ENCODE results near the gene HECTD2.
"Not testable (repeated sequence)": the region's sequence is repeated elsewhere in the genome, so short reads cannot be mapped to it uniquely, and the experiment has no call there.

The HECTD2 gene

GRCh38 chr10:91409869-91410637 is at the start of gene HECTD2:
HECTD2 (plus strand) TSS chr10:91410344; CDS start chr10:91410439, 95 bp downstream.
- DNase-seq (ENCODE audit: low read depth, low spot score) = peak; percentile 68

- no peak for DNase-seq (ENCODE audit: low read depth, low spot score)
Measured at GRCh38 chr10:91360461-91360860, 49.7 kb upstream of the HECTD2 start.

- not testable (repeated sequence) for DNase-seq (ENCODE audit: low read depth, low spot score)
Measured at GRCh38 chr10:91365519-91365918, 44.6 kb upstream of the HECTD2 start.

GRCh38 chr10:91366704-91367103 is 43.4 kb upstream of the HECTD2 start:
- no peak for DNase-seq (ENCODE audit: low read depth, low spot score)

DNA sequence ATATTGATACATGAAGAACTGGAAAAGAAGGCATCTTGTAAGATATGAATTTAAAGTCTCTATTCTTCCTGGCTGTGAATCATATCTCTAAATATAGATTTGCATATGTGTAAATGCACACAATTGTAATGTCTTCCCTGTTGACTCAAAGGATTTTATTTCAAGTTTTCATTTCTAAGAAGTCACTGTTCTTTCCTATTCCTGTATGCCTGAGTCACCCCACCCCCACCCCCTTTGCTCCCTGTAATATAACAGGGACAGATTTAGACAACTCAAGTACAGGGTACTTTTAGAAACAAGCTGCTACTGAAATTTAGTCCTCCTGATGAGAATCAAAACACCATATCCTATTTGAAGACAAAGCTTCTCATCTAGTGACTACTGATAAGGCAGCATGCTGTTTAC is 43.0 kb upstream of the HECTD2 start:
- no peak for DNase-seq (ENCODE audit: low read depth, low spot score)

- DNase-seq (ENCODE audit: low read depth, low spot score) = no peak
Measured at GRCh38 chr10:91367558-91367957, 42.6 kb upstream of the HECTD2 start.

DNA sequence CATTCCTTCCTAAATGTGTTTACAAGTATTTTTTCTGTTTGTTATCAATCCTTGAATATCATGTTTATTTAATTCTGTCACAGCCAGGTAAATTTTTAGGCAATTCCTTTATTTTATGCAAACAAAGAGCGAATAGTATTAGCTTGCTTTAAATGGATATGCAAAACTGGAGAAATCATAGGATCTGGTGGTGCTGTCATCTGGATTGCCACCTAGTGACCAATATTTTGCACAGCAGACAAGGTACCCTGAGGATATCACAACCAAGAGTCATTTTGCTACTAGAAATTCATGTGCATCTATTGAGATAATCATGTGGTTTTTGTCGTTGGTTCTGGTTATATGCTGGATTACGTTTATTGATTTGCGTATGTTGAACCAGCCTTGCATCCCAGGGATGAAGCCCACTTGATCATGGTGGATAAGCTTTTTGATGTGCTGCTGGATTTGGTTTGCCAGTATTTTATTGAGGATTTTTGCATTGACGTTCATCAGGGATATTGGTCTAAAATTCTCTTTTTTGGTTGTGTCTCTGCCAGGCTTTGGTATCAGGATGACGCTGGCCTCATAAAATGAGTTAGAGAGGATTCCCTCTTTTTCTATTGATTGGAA is 40.1 kb upstream of the HECTD2 start:
- DNase-seq (ENCODE audit: low read depth, low spot score) = not testable (repeated sequence)

DNA sequence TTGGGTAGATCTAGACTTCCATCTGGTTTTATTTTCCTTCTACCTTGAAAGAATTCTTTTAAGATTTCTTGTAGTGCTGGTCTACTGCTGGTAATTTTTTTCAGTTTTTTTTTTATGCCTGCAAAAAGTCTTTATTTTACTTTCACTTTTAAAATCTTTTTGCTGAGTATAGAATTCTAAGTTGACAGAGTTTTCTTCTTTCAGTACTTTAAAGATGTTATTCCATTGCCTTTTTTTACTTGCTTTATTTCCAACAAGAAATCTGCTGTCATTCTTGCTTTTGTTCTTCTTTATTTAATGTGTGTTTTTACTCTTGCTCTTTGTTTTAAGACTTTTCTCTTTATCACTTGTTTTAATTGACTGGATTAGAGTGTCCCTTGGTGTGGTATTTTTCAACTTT is 36.1 kb upstream of the HECTD2 start:
- DNase-seq (ENCODE audit: low read depth, low spot score) = no peak

- no peak for DNase-seq (ENCODE audit: low read depth, low spot score)
Measured at GRCh38 chr10:91378061-91378460, 32.1 kb upstream of the HECTD2 start.

GRCh38 chr10:91380873-91381256 is 29.3 kb upstream of the HECTD2 start:
- no peak for DNase-seq (ENCODE audit: low read depth, low spot score)

DNA sequence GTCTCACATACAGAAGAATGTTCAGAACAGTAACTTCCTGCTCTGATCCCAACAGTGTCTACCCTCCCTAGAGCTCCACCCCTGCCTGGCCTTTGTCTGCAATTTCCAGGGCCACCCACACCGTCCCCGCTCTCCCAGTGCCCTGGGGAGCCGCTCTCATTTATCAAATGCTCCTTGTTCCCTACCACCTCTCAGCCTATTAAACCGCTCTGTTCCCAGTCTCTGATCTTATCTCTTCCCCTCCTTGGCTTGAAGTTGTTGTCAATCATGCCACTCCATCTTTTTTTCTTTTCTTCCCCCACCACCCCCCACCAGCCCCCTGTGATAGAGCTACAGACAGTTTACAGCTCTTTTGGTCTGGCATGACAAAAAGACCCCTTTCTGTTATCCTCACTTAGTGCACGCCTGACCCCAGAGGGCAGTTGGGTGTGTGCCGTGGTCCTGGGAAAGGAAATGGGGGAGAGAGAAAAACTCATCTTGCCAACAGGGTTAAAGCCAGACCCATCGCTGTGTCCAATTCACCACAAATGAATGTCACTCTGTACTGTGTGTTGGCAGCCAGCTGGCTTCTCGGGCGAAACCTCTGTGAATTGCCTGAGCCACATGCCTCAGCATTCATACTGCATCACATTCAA is 28.8 kb upstream of the HECTD2 start:
- peak; percentile 94 for DNase-seq (ENCODE audit: low read depth, low spot score)

GRCh38 chr10:91385306-91386085 is 24.6 kb upstream of the HECTD2 start:
- DNase-seq (ENCODE audit: low read depth, low spot score) = no peak

GRCh38 chr10:91389636-91390512 is 20.3 kb upstream of the HECTD2 start:
- DNase-seq (ENCODE audit: low read depth, low spot score) = no peak

- DNase-seq (ENCODE audit: low read depth, low spot score) = not testable (repeated sequence)
Measured at GRCh38 chr10:91390513-91390825, 19.7 kb upstream of the HECTD2 start.

- no peak for DNase-seq (ENCODE audit: low read depth, low spot score)
Measured at GRCh38 chr10:91391920-91392319, 18.2 kb upstream of the HECTD2 start.

DNA sequence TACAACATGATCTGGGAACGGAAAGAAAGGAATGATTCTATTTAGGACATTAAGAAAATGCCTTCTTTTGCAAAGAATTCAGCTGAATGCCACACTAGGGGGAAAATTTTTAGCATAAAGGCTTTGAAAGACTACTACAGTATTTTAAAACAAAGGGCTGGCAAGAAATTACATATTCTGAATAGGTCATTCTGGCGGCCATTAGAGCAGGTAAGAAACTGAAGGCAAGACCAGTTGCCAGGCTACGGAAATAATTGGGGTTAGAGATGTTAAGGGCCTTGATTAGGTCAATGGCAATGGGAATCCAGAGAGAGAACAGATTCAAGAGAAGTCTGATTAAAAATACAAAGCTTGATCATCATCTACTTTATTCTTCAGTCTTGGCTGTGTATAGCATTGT is 3.8 kb upstream of the HECTD2 start:
- DNase-seq (ENCODE audit: low read depth, low spot score) = no peak

DNA sequence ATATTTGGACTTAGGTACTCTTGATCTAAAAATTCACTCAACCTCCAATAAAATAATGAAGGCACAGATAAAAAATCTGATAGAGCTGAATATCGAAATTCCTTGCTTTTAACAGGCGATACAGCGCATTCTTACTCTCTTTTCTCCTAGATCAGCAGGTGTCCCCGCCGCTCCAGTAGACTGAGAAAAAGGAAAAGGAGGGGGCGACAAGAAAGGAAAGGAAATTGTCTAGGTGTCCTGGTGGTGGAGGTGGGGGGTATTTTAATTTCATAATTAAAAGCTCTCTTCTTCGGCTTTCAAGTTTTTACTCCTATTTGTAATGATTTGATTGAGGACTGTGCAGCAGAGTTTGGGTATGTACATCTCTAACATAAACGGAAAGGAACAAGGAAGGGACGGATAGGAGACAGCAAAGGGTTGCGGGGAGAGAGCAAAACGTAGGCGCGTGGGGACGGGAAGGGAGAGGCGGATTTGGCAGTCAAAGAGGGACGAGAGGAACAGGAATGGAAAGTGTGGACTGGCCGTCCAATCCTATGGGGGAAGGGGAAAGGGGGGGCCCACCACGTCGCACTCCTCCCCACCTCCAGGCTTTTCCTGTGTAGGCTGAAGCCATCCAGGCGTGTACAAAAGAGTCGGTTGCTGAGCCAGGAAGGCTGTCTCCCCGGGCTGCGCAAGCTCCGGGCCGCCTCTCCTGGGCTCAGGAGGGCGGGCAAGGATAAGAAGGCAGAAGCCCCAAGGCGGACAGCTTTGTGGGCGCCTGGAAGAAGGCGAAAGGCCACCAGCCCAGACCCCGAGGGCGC is 875 bp upstream of the HECTD2 start:
- peak; percentile 86 for DNase-seq (ENCODE audit: low read depth, low spot score)

GRCh38 chr10:91410638-91411371 is 661 bp downstream of the HECTD2 start:
- peak; percentile 7 for DNase-seq (ENCODE audit: low read depth, low spot score)

DNA sequence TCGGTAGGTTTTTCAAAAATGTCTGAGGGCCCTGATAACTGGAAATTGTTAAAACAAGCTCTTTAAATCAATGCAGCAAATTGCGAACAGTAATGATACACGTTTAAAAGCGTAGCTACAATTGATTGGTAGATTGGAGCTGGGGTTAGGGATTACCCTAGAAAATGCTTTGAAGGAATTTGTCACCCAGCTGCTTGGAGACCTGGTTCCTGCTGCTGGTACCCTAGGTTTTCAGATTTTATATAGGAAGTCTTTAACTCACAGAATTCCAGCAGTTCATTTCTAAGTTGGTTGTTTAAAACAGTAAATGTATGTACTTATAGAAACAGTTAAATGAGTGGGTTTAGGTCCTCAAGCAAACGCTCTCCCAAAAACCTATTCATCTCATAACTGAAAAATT is 1.5 kb downstream of the HECTD2 start:
- DNase-seq (ENCODE audit: low read depth, low spot score) = no peak

All from ELF-1 (cell line).